ENCODE measurements around the gene PTEN.
"Not testable (repeated sequence)": the region's sequence is repeated elsewhere in the genome, so short reads cannot be mapped to it uniquely, and the experiment has no call there.

PTEN gene

DNA sequence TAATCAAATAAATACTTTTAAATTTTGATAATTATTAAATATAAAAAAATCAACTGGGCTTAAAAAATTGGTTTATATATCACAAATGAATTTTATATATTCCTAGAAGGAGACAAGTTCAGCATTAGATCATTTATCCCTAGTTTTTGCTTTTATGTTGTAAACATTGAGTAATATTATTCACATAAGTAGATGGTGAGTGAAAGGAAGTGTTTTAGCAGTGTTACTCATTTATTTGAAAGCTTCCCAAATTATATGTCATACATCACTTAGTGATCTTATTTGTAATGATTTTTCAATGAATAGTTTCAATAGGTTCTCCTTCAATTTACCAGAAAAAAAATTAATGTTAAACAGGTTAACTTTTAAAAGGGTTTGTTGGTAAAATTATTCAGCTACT is 15.9 kb upstream of the PTEN start:
- no peaks in the 10 kb centered on the region for H3K79me2 ChIP-seq (ENCODE audit: insufficient read depth, low read depth)
- no peak overlapping the region for H2AFZ ChIP-seq (ENCODE audit: low read depth)
- H3K27me3 ChIP-seq (ENCODE audit: insufficient read depth, low read depth) = no peaks in the 10 kb centered on the region
- H3K27ac ChIP-seq = no peak overlapping the region
- H4K20me1 ChIP-seq (ENCODE audit: insufficient read depth) = no peaks in the 10 kb centered on the region
- no peak overlapping the region for H3K4me3 ChIP-seq (IDR thresholded peaks at IDR 0.05; ENCODE audit: insufficient read depth, low read depth, low read length)
- no peak overlapping the region for H3K9ac ChIP-seq
- no peak overlapping the region for H3K4me2 ChIP-seq
- peaks cover 8% of the 10 kb centered on the region for H3K4me1 ChIP-seq (ENCODE audit: low read depth, poor library complexity, severe bottlenecking)
- H3K36me3 ChIP-seq (ENCODE audit: insufficient read depth) = no peaks in the 10 kb centered on the region
- TF ChIP-seq, protein P1, sequence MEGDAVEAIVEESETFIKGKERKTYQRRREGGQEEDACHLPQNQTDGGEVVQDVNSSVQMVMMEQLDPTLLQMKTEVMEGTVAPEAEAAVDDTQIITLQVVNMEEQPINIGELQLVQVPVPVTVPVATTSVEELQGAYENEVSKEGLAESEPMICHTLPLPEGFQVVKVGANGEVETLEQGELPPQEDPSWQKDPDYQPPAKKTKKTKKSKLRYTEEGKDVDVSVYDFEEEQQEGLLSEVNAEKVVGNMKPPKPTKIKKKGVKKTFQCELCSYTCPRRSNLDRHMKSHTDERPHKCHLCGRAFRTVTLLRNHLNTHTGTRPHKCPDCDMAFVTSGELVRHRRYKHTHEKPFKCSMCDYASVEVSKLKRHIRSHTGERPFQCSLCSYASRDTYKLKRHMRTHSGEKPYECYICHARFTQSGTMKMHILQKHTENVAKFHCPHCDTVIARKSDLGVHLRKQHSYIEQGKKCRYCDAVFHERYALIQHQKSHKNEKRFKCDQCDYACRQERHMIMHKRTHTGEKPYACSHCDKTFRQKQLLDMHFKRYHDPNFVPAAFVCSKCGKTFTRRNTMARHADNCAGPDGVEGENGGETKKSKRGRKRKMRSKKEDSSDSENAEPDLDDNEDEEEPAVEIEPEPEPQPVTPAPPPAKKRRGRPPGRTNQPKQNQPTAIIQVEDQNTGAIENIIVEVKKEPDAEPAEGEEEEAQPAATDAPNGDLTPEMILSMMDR (conservative IDR thresholded peaks at IDR 0.05; ENCODE audit: low read depth, low read length) = no peak

DNA sequence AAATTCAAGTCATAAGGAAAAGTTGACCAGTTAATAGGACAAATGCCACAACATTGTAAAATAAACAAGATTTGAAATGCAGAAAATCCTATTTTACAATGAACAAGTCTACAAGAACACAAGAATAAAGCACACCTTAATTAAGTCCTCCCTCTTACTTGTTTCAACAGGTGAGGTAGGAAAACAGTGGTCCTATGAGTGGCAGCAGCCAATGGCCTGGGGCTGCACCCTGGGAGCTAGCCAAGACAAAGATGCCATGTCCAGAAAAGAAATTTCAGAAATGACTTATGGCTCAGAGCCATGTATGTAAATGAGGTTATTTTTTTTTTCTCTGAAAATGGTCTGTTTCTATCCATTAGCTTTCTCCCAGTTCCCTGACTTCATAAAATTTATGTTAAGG is 14.4 kb upstream of the PTEN start:
- no peaks in the 10 kb centered on the region for H3K36me3 ChIP-seq (ENCODE audit: insufficient read depth)
- H3K27me3 ChIP-seq (ENCODE audit: insufficient read depth, low read depth) = no peaks in the 10 kb centered on the region
- H4K20me1 ChIP-seq (ENCODE audit: insufficient read depth) = no peaks in the 10 kb centered on the region
- no peak overlapping the region for H2AFZ ChIP-seq (ENCODE audit: low read depth)
- H3K4me1 ChIP-seq (ENCODE audit: low read depth, poor library complexity, severe bottlenecking) = peaks cover 8% of the 10 kb centered on the region
- H3K4me2 ChIP-seq = no peak overlapping the region
- no peak overlapping the region for H3K4me3 ChIP-seq (IDR thresholded peaks at IDR 0.05; ENCODE audit: insufficient read depth, low read depth, low read length)
- H3K9ac ChIP-seq = no peak overlapping the region
- H3K27ac ChIP-seq = no peak overlapping the region
- TF ChIP-seq, protein P1 (conservative IDR thresholded peaks at IDR 0.05; ENCODE audit: low read depth, low read length) = no peak
- no peaks in the 10 kb centered on the region for H3K79me2 ChIP-seq (ENCODE audit: insufficient read depth, low read depth)

DNA sequence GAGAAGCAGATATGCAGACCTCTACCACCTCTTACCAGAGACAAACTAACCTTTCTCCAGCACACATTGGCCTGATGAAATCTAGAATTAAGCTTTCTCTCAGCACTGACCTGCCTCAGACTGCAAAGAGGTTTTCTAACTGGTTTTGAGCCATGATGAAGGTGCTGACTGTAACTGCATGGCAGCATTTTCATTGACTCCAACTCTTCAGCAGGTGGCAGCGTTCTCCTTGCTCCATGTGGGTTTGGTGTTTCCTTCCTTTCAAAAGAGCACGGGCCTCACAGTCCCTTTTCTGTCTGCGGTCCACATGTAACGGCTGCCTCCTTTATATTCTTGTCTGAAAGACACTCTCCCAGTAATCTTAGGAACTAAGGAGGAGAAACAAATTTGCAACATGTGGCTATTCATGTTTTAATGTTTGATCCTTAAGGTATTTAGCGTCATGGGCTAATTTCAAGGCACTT is 12.7 kb upstream of the PTEN start:
- H4K20me1 ChIP-seq (ENCODE audit: insufficient read depth) = no peaks in the 10 kb centered on the region
- TF ChIP-seq, protein P1 (conservative IDR thresholded peaks at IDR 0.05; ENCODE audit: low read depth, low read length) = peak; percentile 59
- no peaks in the 10 kb centered on the region for H3K79me2 ChIP-seq (ENCODE audit: insufficient read depth, low read depth)
- H3K36me3 ChIP-seq (ENCODE audit: insufficient read depth) = no peaks in the 10 kb centered on the region
- H3K4me2 ChIP-seq = no peak overlapping the region
- H2AFZ ChIP-seq (ENCODE audit: low read depth) = peak overlapping the region; percentile 57; the same call in 1 of the 2 replicates
- peaks cover 8% of the 10 kb centered on the region for H3K4me1 ChIP-seq (ENCODE audit: low read depth, poor library complexity, severe bottlenecking)
- no peaks in the 10 kb centered on the region for H3K27me3 ChIP-seq (ENCODE audit: insufficient read depth, low read depth)
- H3K9ac ChIP-seq = no peak overlapping the region
- no peak overlapping the region for H3K4me3 ChIP-seq (IDR thresholded peaks at IDR 0.05; ENCODE audit: insufficient read depth, low read depth, low read length)
- no peak overlapping the region for H3K27ac ChIP-seq

DNA sequence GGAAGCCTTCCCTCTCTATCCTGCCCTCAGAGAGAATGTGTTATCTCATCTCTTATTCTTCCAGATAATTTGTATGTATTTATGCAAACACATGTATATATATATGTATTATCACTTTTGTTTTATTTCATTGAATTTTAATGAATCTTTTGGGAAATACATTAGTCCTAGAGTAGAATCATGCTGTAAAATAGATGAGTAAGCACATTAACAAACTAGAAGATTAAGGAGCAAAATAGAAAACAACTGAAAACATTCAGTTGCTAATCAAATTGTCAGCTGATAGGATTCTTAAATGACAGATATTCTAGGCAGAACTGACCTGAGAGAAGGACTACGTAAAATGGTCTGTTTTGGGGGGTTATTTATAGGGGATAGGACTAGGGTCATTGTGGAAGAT is 11.3 kb upstream of the PTEN start:
- no peak overlapping the region for H3K27ac ChIP-seq
- H3K4me3 ChIP-seq (IDR thresholded peaks at IDR 0.05; ENCODE audit: insufficient read depth, low read depth, low read length) = no peak overlapping the region
- TF ChIP-seq, protein P1 (conservative IDR thresholded peaks at IDR 0.05; ENCODE audit: low read depth, low read length) = no peak
- no peak overlapping the region for H2AFZ ChIP-seq (ENCODE audit: low read depth)
- H3K9ac ChIP-seq = no peak overlapping the region
- no peak overlapping the region for H3K4me2 ChIP-seq
- peaks cover 8% of the 10 kb centered on the region for H3K4me1 ChIP-seq (ENCODE audit: low read depth, poor library complexity, severe bottlenecking)
- no peaks in the 10 kb centered on the region for H3K27me3 ChIP-seq (ENCODE audit: insufficient read depth, low read depth)
- H3K36me3 ChIP-seq (ENCODE audit: insufficient read depth) = no peaks in the 10 kb centered on the region
- H4K20me1 ChIP-seq (ENCODE audit: insufficient read depth) = no peaks in the 10 kb centered on the region
- H3K79me2 ChIP-seq (ENCODE audit: insufficient read depth, low read depth) = no peaks in the 10 kb centered on the region

DNA sequence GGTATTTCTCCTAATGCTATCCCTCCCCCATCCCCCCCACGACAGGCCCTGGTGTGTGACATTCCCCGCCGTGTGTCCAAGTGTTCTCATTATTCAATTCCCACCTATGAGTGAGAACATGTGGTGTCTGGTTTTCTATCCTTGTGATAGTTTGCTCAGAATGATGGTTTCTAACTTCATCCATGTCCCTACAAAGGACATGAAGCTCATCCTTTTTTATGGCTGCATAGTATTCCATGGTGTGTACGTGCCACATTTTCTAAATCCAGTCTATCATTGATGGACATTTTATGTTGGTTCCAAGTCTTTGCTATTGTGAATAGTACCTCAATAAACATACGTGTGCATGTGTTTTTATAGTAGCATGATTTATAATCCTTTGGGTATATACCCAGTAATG is 8.2 kb upstream of the PTEN start:
- H3K4me1 ChIP-seq (ENCODE audit: low read depth, poor library complexity, severe bottlenecking) = peaks cover 25% of the 10 kb centered on the region
- not testable (repeated sequence) for H2AFZ ChIP-seq (ENCODE audit: low read depth); H3K9ac ChIP-seq; H3K27me3 ChIP-seq (ENCODE audit: insufficient read depth, low read depth); H3K27ac ChIP-seq; H4K20me1 ChIP-seq (ENCODE audit: insufficient read depth); H3K4me2 ChIP-seq; H3K79me2 ChIP-seq (ENCODE audit: insufficient read depth, low read depth); H3K36me3 ChIP-seq (ENCODE audit: insufficient read depth); H3K4me3 ChIP-seq (IDR thresholded peaks at IDR 0.05; ENCODE audit: insufficient read depth, low read depth, low read length)

DNA sequence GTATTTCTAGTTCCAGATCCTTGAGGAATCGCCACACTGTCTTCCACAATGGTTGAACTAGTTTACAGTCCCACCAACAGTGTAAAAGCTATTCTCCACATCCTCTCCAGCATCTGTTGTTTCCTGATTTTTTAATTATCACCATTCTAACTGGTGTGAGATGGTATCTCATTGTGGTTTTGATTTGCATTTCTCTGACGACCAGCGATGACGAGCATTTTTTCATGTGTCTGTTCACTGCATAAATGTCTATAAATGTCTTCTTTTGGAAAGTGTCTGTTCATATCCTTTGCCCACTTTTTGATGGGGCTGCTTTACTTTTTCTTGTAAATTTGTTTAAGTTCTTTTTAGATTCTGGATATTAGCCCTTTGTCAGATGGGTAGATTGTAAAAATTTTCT is 7.8 kb upstream of the PTEN start:
- H2AFZ ChIP-seq (ENCODE audit: low read depth); H3K9ac ChIP-seq; H3K4me3 ChIP-seq (IDR thresholded peaks at IDR 0.05; ENCODE audit: insufficient read depth, low read depth, low read length); H3K27me3 ChIP-seq (ENCODE audit: insufficient read depth, low read depth); H4K20me1 ChIP-seq (ENCODE audit: insufficient read depth); H3K36me3 ChIP-seq (ENCODE audit: insufficient read depth); H3K4me2 ChIP-seq; H3K27ac ChIP-seq: not testable (repeated sequence)
- peaks cover 26% of the 10 kb centered on the region for H3K4me1 ChIP-seq (ENCODE audit: low read depth, poor library complexity, severe bottlenecking)
- peaks cover 11% of the 10 kb centered on the region; the same call in 1 of the 2 replicates for H3K79me2 ChIP-seq (ENCODE audit: insufficient read depth, low read depth)

Measured in KMS-11 (cell line).